Measurements from ENCODE around the gene NTRK2.

DNA sequence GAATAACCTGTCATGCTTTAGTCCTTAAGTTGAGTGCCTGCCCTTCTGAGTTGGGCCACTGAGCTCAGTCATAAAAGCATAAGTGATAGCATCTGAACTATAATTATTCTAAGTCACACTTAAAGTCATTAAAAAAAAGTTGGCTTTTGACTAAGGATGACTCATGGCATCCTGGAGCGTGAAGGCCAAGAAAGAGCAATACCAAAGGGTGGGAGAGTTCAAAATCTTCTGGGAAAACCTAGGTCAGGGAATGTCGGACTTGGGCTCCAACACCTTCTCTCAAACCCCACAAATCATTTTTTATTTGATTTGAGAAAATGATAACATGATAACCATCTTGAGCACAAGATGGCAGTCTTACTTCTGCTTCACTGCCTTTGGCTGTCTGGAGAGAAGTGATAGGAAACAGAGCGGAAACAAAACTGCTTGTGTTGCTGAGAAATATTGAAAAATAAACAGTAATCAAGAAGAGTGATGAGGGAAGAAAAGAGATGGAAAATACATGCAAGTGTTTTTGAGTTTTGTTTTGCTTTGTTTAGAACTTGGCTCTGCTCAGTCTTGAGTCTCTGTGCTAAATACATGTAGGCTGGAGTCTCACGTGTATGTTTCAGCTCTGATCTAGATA, 16.9 kb upstream of the NTRK2 start:
- TF ChIP-seq, protein P1, sequence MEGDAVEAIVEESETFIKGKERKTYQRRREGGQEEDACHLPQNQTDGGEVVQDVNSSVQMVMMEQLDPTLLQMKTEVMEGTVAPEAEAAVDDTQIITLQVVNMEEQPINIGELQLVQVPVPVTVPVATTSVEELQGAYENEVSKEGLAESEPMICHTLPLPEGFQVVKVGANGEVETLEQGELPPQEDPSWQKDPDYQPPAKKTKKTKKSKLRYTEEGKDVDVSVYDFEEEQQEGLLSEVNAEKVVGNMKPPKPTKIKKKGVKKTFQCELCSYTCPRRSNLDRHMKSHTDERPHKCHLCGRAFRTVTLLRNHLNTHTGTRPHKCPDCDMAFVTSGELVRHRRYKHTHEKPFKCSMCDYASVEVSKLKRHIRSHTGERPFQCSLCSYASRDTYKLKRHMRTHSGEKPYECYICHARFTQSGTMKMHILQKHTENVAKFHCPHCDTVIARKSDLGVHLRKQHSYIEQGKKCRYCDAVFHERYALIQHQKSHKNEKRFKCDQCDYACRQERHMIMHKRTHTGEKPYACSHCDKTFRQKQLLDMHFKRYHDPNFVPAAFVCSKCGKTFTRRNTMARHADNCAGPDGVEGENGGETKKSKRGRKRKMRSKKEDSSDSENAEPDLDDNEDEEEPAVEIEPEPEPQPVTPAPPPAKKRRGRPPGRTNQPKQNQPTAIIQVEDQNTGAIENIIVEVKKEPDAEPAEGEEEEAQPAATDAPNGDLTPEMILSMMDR (IDR thresholded peaks at IDR 0.05), result no peak
- no peak for TF ChIP-seq POLR2AphosphoS5 (IDR thresholded peaks at IDR 0.05)
